Panc1 (cell line): ENCODE measurements around the gene LURAP1L. TPM values are rescaled to one million over a fixed set of nuclear protein-coding genes. Genes with fewer than 3 reads are reported as not detected.

Source experiments
- ATAC-seq: fragments of 200-7000 bp; cut with Tn5 transposase; 2 replicates; pipeline ENCODE4 v1.9.1; 2020; ENCODE audit warnings: mild to moderate bottlenecking, moderate library complexity
- BruUV-seq: library from RNA; stranded (reverse); fragments of 400-500 nt; replicated peaks from 2 replicates; lab custom pipeline; 2021; lab: Mats Ljungman, UMichigan
- CTCF ChIA-PET: fragments of 300-600 bp; sonication (Branson Sonifier 250); formaldehyde crosslinking; loops from one replicate; lab custom pipeline; 2022; ENCODE audit warnings: antibody characterized with exemption; lab: Charles Lee
- POLR2A ChIA-PET: fragments of 300-600 bp; sonication (Branson Sonifier 250); formaldehyde crosslinking; loops from one replicate; lab custom pipeline; 2022; ENCODE audit warnings: antibody characterized with exemption; lab: Charles Lee
- DNase-seq: peaks from one replicate; pipeline ENCODE4 v3.0.0-alpha.2; 2010; ENCODE audit warnings: low read depth, low spot score
- H3K27ac ChIP-seq: 2 replicates; pipeline ENCODE4 v1.5.1; 2011; ENCODE audit warnings: mild to moderate bottlenecking, low read length, inconsistent platforms
- H3K27me3 ChIP-seq: fragments of 200-500 bp; sonication (Bioruptor generic); 2 replicates; pipeline ENCODE4 v1.6.0; 2014; ENCODE audit warnings: low read length, inconsistent platforms; ENCODE audit not compliant: control insufficient read depth, insufficient read depth
- H3K36me3 ChIP-seq: fragments of 200-500 bp; sonication (Bioruptor generic); 2 replicates; pipeline ENCODE4 v1.5.1; 2014; ENCODE audit warnings: inconsistent platforms, mild to moderate bottlenecking, low read length, moderate library complexity; ENCODE audit not compliant: control insufficient read depth, insufficient read depth
- H3K4me1 ChIP-seq: 2 replicates; pipeline ENCODE4 v1.5.1; 2011; ENCODE audit warnings: inconsistent platforms, mild to moderate bottlenecking, low read length, moderate library complexity; ENCODE audit not compliant: control insufficient read depth, insufficient read depth
- H3K4me3 ChIP-seq, 2 experiments: 2 replicates each; pipeline ENCODE4 v1.5.1; 2011 to 2012; ENCODE audit warnings: low read depth in 2 of 2, low read length in 2 of 2, mild to moderate bottlenecking in 2 of 2, inconsistent platforms in 1 of 2, moderate library complexity in 1 of 2
- H3K9me3 ChIP-seq: fragments of 200-500 bp; sonication (Bioruptor generic); 2 replicates; pipeline ENCODE4 v1.5.1; 2014; ENCODE audit warnings: low read depth, mild to moderate bottlenecking, inconsistent platforms, low read length, moderate library complexity; ENCODE audit not compliant: control insufficient read depth, insufficient read depth
- CTCF ChIP-seq: fragments of 450-650 bp; IDR thresholded peaks from 2 replicates; pipeline ENCODE4 v1.5.1; 2017; ENCODE audit warnings: mild to moderate bottlenecking
- POLR2AphosphoS5 ChIP-seq: IDR thresholded peaks from 2 replicates; pipeline ENCODE4 v1.6.1; 2012; ENCODE audit warnings: mild to moderate bottlenecking, low read depth, low read length, moderate library complexity
- REST ChIP-seq, 2 experiments: IDR thresholded peaks; 2 replicates each; pipeline ENCODE4 v1.6.1; 2011 to 2012; ENCODE audit warnings: low read depth in 2 of 2, control low read depth in 1 of 2, low read length in 1 of 2, mild to moderate bottlenecking in 1 of 2, moderate library complexity in 1 of 2; ENCODE audit not compliant: insufficient read depth in 1 of 2
- SIN3A ChIP-seq: IDR thresholded peaks from 2 replicates; pipeline ENCODE4 v1.6.1; 2012; ENCODE audit warnings: low read depth, mild to moderate bottlenecking, low read length, moderate library complexity, borderline replicate concordance; ENCODE audit not compliant: insufficient read depth
- TCF7L2 ChIP-seq: IDR thresholded peaks from 2 replicates; pipeline ENCODE4 v1.6.1; 2011; ENCODE audit warnings: mild to moderate bottlenecking, low read depth, low read length, inconsistent platforms
- in situ Hi-C: cut with HindIII; loops from 2 replicates; pipeline ENCODE4 v1.10.0; 2016; ENCODE audit warnings: low sequenced_read_pairs, low pct_unique_long_range_greater_than_20kb
- intact Hi-C: fragments of 100-400 bp; cut with micrococcal nuclease; formaldehyde crosslinking; loops from one replicate; pipeline ENCODE4 v1.10.0; 2022; ENCODE audit not compliant: unreplicated experiment
- total RNA-seq: library from RNA; stranded (reverse); gene quantifications from one replicate; pipeline ENCODE4 v1.2.1, GENCODE V29; 2021; ENCODE audit not compliant: unreplicated experiment

The LURAP1L gene
- total RNA-seq, 1 experiment from 2014 or later, result 6.8 TPM

DNA sequence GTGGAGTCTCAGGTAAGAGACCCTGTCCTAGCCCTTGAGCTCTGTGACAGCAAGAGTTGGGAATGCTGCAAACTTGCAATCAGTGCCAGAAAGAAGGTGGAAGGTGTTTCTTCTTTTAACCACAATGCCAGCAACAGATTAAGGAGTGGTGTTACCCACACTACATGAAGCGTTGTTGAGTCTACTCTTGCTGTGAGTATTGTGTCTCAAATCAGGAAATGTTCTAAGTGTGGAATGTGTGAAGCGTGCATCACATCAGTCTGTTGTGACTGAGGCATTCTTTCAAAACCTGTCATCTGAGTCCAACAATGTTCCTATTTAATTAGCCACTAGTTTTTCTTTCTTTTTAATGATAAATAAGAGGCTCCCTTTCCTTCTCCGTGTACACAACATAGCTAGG, 2.9 kb upstream of the LURAP1L start:
- no TSS peak for BruUV-seq
- TF ChIP-seq POLR2AphosphoS5 (no peak), SIN3A (no peak), TCF7L2 (no peak), CTCF (no peak), REST (IDR thresholded peaks at IDR 0.05; ENCODE audit: insufficient read depth in 1 of 2, low read depth in 2 of 2, low read length in 1 of 2) (no peak)
- no peaks in the 10 kb centered on the region for H3K27me3 ChIP-seq
- no peak for ATAC-seq
- no peaks in the 10 kb centered on the region for H3K4me1 ChIP-seq
- intact Hi-C loops (loop anchor here (5.0 kb wide), 1 partner anchor 110 kb away; no protein-coding TSS in a partner anchor), in situ Hi-C loops (no loop called here)
- ChIA-PET CTCF (interaction anchor here (0.5 kb wide), 1 partner anchor 317 kb away, joined by 3 read pairs; no protein-coding TSS in a partner anchor), POLR2A (no interaction called here)
- H3K4me3 ChIP-seq, result no peak overlapping the region
- H3K36me3 ChIP-seq, result no peaks in the 10 kb centered on the region
- H3K27ac ChIP-seq, result no peak overlapping the region
- H3K9me3 ChIP-seq, result no peaks in the 10 kb centered on the region
- DNase-seq, result no peak

DNA sequence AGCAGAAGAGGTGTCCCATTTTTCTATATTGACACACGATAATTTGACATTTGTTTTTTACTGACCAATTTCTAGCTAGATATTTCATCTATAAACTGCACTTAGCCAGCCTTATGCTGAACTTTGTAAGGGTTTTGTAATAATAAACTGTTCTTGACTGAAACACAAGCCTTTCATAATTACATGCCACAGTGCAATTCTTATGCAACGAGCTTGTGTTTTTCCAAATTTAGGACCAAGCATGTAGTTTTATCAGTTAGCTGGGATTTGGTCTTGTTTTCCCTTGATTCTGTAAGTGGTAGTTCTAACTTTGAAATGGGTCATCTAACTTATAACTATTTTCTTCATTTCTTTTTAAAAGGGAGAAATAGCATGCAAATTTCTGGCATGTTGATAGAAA, 1.3 kb upstream of the LURAP1L start:
- DNase-seq, result no peak
- no peaks in the 10 kb centered on the region for H3K27me3 ChIP-seq
- no peaks in the 10 kb centered on the region for H3K36me3 ChIP-seq
- no peak overlapping the region for H3K27ac ChIP-seq
- in situ Hi-C loops (no loop called here), intact Hi-C loops (loop anchor here (5.0 kb wide), 1 partner anchor 109 kb away; no protein-coding TSS in a partner anchor)
- H3K9me3 ChIP-seq, result no peaks in the 10 kb centered on the region
- H3K4me1 ChIP-seq, result peaks cover 3% of the 10 kb centered on the region; the same call in 1 of the 2 replicates
- no peak for TF ChIP-seq SIN3A
- TF ChIP-seq REST (IDR thresholded peaks at IDR 0.05; ENCODE audit: insufficient read depth in 1 of 2, low read depth in 2 of 2, low read length in 1 of 2), result no peak
- no peak for TF ChIP-seq CTCF
- TF ChIP-seq POLR2AphosphoS5, result no peak
- no TSS peak for BruUV-seq
- POLR2A ChIA-PET, result no interaction called here
- CTCF ChIA-PET, result no interaction called here
- ATAC-seq, result no peak
- H3K4me3 ChIP-seq, result no peak overlapping the region
